Heart right ventricle (tissue), 16 donors: Measurements from ENCODE around the gene PPT2. TPM values are rescaled to one million over a fixed set of nuclear protein-coding genes. Genes with fewer than 3 reads are reported as not detected.

Experiments used
- ATAC-seq, 8 donors: fragments of 200-7000 bp; cut with Tn5 transposase; one replicate each; pipeline ENCODE4 v1.9.1; 2020; ENCODE audit warnings: mild to moderate bottlenecking in 8 of 8, moderate library complexity in 8 of 8, moderate number of reproducible peaks in 1 of 8
- DNase-seq, 2 donors: peaks; one replicate each; pipeline ENCODE4 v3.0.0-alpha.2; 2020
- H3K27ac ChIP-seq, 10 donors: fragments of 200-600 bp; sonication (generic) in 2 of 10; one replicate each; pipeline versions ENCODE4 v1.5.0 to v1.8.0; 2020 to 2022; ENCODE audit warnings: mild to moderate bottlenecking in 3 of 10
- H3K27me3 ChIP-seq, 7 donors: fragments of 200-600 bp; one replicate each; pipeline ENCODE4 v1.8.0; 2021 to 2022; ENCODE audit warnings: mild to moderate bottlenecking in 2 of 7
- H3K36me3 ChIP-seq, 9 donors: fragments of 200-600 bp; sonication (generic) in 1 of 9; one replicate each; pipeline versions ENCODE4 v1.5.0 to v1.8.0; 2020 to 2022; ENCODE audit warnings: mild to moderate bottlenecking in 2 of 9
- H3K4me1 ChIP-seq, 9 donors: fragments of 200-600 bp; sonication (generic) in 1 of 9; one replicate each; pipeline versions ENCODE4 v1.5.0 to v1.8.0; 2020 to 2022; ENCODE audit warnings: mild to moderate bottlenecking in 4 of 9
- H3K4me3 ChIP-seq, 10 donors: fragments of 200-600 bp; sonication (generic) in 2 of 10; one replicate each; pipeline versions ENCODE4 v1.5.0 to v1.8.0; 2020 to 2022; ENCODE audit warnings: mild to moderate bottlenecking in 7 of 10, moderate library complexity in 2 of 10
- H3K9me3 ChIP-seq, 11 donors: fragments of 200-600 bp in 10 of 11; sonication (generic) in 2 of 11; one replicate each; pipeline versions ENCODE4 v1.5.0 to v1.8.0; 2013 to 2022; ENCODE audit warnings: mild to moderate bottlenecking in 2 of 11, control low read depth in 1 of 11, moderate library complexity in 1 of 11
- WGBS, 2 donors: extraction: QIAGEN DNeasy Blood & Tissue Kit; methylation state at CpG; one replicate each; pipeline ENCODE4 v1.1.7; 2013; ENCODE audit warnings: inconsistent platforms in 1 of 2; 5-methylcytosine and 5-hydroxymethylcytosine counted together
- intact Hi-C, 10 donors: fragments of 100-400 bp; cut with DNase I; formaldehyde crosslinking; loops; one replicate each; pipeline versions ENCODE4 v1.11.1 to v1.14.2; 2022
- polyA plus RNA-seq, 2 donors: library from polyadenylated mRNA; stranded (reverse); fragments of 200-250 nt; gene quantifications; one replicate each; pipeline ENCODE4 v1.2.3, GENCODE V29; 2013
- total RNA-seq, 10 donors: library from RNA; stranded (reverse); fragmentation: NEBNext Ultra II Directional in 3 of 10; extraction: Animal tissue kit (Norgen Biotek cat#: 25700) in 3 of 10; gene quantifications; one replicate each; pipeline versions ENCODE4 v1.2.1 to v1.2.4, GENCODE V29; 2021 to 2023
- TF ChIP-seq, protein P1 (sequence below), 9 donors: fragments of 200-600 bp; sonication (generic) in 2 of 9; IDR thresholded peaks; one replicate each; pipeline versions ENCODE4 v1.5.0 to v1.8.0; 2021 to 2022; ENCODE audit warnings: antibody characterized with exemption in 9 of 9, mild to moderate bottlenecking in 5 of 9, moderate library complexity in 1 of 9
- donor health status: Arrhythmogenic right ventricular cardiomyopathy.
- donor health status: ischemic (EF 13 %, LVEDD 7.1; RV severe dilation, severe dysfunction).
- donor health status: healthy with polysubstance abuse.
- donor health status: DM: no; HTN: yes; CAD: no.
- donor health status: DM: no; HTN: no; CAD: no.
- donor health status: ischemic (EF 25% LVEDD 6.9; RV normal size, moderate dysfunction).
- donor health status: ischemic (EF 25% LVEDD 5.7; RV mildly dilated, moderate dysfunction).
- donor health status: healthy.
- donor health status: DM: yes; HTN: yes; CAD: no.
- donor health status: Ischemic cardiomyopathy.
- donor health status: ischemic (EF 35%, LVEDD 5.7; RV mildly dilated, moderate dysfunction).
- donor health status: nonischemic (EF 11% LVEDD 7.7; RV severe dilation, severe dysfunction).
- donor health status: DM: yes; HTN: yes; CAD: no.
- donor health status: PGD.
- donor health status: ischemic (EF 29% LVEDD 5.4; RV normal size, mild dysfunction).
- donor health status: nonischemic (EF 23%, LVEDD 6.1; RV moderate dilation, normal function).

The PPT2 gene
- total and polyA plus RNA-seq, 12 donors = 16.8 to 31.8 (median 22.2) TPM

GRCh38 chr6:32188381-32189068, 34.6 kb downstream of the PPT2 start:
- Histone ChIP-seq H3K36me3 (peaks cover 0 to 36% (median 15%) of the 10 kb centered on the region in 9 donors), H3K4me1 (peaks cover 19 to 87% (median 76%) of the 10 kb centered on the region in 9 donors), H3K27me3 (no peaks in the 10 kb centered on the region), H3K4me3 (peak overlapping the region; percentile 44 to 85 (median 80)), H3K27ac (peak overlapping the region; percentile 71 to 99 (median 98)), H3K9me3 (no peaks in the 10 kb centered on the region)
- WGBS, 2 donors = 16% methylated on average over 11 to 13 of the region's 13 CpGs
- TF ChIP-seq, protein P1, sequence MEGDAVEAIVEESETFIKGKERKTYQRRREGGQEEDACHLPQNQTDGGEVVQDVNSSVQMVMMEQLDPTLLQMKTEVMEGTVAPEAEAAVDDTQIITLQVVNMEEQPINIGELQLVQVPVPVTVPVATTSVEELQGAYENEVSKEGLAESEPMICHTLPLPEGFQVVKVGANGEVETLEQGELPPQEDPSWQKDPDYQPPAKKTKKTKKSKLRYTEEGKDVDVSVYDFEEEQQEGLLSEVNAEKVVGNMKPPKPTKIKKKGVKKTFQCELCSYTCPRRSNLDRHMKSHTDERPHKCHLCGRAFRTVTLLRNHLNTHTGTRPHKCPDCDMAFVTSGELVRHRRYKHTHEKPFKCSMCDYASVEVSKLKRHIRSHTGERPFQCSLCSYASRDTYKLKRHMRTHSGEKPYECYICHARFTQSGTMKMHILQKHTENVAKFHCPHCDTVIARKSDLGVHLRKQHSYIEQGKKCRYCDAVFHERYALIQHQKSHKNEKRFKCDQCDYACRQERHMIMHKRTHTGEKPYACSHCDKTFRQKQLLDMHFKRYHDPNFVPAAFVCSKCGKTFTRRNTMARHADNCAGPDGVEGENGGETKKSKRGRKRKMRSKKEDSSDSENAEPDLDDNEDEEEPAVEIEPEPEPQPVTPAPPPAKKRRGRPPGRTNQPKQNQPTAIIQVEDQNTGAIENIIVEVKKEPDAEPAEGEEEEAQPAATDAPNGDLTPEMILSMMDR (IDR thresholded peaks at IDR 0.05) = no peak
- DNase-seq (no peak), ATAC-seq (no peak)
- intact Hi-C loops = no loop called here

DNA sequence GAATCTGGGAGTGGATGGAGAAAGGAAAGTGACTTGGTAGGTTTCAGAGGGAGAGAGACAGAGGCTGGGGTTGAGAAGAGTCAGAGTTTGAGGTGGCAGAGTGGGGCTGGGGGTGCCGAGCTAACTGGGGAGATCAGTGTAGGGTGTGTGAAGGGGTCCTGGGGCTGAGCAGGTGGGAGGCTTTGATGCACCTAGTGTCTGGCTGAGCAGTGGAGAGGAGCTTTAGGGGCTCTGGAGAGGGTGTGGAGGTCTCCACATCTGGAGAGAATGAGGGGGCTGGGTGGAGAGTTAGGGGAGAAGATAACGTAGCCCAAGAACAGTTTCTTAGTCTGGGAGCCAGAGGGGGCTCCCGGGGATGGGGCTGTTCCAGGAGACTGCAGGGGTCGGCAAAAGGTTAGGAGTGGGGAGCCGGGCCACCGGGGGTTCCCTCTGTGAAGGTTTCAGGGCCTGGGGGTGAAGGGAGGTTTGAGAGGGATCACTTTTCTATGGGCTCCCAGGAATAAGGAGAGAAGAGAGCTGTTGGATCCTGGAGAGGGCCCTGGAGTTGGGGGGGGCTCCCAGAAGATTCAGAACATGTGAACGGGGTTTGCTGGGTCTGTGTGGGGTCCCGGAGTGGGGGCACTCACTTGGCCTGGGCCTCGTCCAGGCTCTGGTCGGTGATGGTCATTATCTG, 35.3 kb downstream of the PPT2 start:
- peaks cover 0 to 36% (median 15%) of the 10 kb centered on the region in 9 donors for H3K36me3 ChIP-seq
- DNase-seq = no peak
- H3K9me3 ChIP-seq = no peaks in the 10 kb centered on the region
- intact Hi-C loops = no loop called here
- 2 to 4% methylated on average over 10 of the region's 10 CpGs for WGBS, 2 donors
- H3K4me3 ChIP-seq = peak overlapping the region; percentile 44 to 85 (median 80)
- peaks cover 15 to 86% (median 74%) of the 10 kb centered on the region in 9 donors for H3K4me1 ChIP-seq
- no peaks in the 10 kb centered on the region for H3K27me3 ChIP-seq
- TF ChIP-seq, protein P1 (IDR thresholded peaks at IDR 0.05) = no peak
- peak overlapping the region; percentile 71 to 99 (median 98) for H3K27ac ChIP-seq
- peak in 3 of 8 donors; percentile 0 to 8 (median 2) for ATAC-seq

DNA sequence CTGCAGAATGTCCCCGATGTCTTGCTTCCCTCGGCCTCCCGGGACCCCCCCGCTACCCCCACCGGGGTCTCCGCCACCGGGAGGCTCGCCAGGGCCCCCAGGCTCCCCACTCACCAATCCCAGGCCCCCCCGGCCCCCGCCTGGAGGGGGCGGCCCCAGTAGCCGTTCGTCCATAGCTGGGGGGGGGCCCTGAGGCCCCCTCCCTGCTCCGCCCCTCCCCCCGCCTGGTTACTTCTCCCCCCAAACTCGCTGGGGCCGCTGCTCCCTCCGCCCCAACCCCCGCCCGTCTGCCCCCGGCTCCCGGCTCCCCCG, 35.8 kb downstream of the PPT2 start:
- DNase-seq = peak in 1 of 2 donors; percentile 51
- H3K27me3 ChIP-seq = no peaks in the 10 kb centered on the region
- H3K9me3 ChIP-seq = no peaks in the 10 kb centered on the region
- H3K36me3 ChIP-seq = peaks cover 0 to 40% (median 15%) of the 10 kb centered on the region in 9 donors
- WGBS, 2 donors = 14 to 18% methylated on average over 18 to 22 of the region's 23 CpGs
- TF ChIP-seq, protein P1 (IDR thresholded peaks at IDR 0.05) = no peak
- ATAC-seq = peak in 7 of 8 donors; percentile 0 to 15 (median 2)
- peak overlapping the region; percentile 71 to 99 (median 98) for H3K27ac ChIP-seq
- peaks cover 13 to 86% (median 74%) of the 10 kb centered on the region in 9 donors for H3K4me1 ChIP-seq
- intact Hi-C loops = loop anchor here in 2 of 10 donors (5.0 kb wide), 1 partner anchor 62 kb away; the partner anchor contains the start of gene ATF6B (in 2 of the 2)
- H3K4me3 ChIP-seq = peak overlapping the region; percentile 44 to 85 (median 80)

DNA sequence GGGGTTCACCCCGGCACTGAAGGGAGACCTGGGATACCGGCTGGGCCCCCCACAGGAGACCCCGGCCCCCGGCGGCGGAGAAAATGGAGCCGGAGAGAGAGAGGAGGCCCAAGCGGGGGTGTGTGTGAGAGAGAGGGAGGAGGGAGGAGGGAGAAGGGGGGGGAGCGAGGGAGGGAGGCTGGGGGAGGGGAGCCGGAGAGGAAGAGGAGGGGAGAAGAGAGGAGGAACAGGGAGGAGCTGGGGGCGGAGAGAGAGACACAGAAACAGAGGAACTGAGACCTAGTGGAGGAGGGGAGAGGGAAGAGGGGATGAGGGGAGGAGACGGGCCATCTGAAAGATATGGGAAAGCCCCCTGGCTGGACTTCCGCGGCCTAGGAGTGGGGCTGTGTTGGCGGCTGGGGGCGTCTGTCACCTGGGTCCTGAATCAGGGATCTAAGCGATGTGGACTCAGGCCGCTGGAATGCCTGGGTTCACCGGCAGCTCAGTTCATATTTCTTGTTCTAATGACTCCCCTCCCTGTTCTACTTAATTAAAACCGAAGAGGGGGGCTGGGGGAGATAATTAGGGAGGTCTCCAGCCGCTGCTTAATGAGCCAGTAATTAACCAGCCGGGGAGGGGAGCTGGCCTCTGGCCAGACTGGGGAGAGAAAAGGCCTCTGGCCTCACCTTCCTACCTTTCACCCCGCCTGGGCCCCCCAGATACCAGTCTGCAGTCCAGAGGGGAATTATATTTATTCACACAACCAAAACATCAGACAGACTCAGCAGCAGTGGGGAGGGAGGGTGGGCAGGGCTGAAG, 36.3 kb downstream of the PPT2 start, which contains the start of gene PBX2:
PBX2 (minus strand) TSS at position 149 of the 798 bp plus-strand sequence. CDS start 287 bp downstream, outside the sequence.
- H3K27me3 ChIP-seq = no peaks in the 10 kb centered on the region
- no peaks in the 10 kb centered on the region for H3K9me3 ChIP-seq
- DNase-seq = peak; percentile 86 to 98
- H3K4me3 ChIP-seq = peak within 1 kb of the TSS; percentile 50 to 85 (median 80)
- intact Hi-C loops = loop anchor here in 2 of 10 donors (5.0 kb wide), 1 partner anchor 63 kb away; the partner anchor contains the start of gene ATF6B (in 2 of the 2)
- TF ChIP-seq, protein P1 (IDR thresholded peaks at IDR 0.05) = no peak
- peaks cover 13 to 86% (median 74%) of the 10 kb centered on the region in 9 donors for H3K4me1 ChIP-seq
- H3K36me3 ChIP-seq = peaks cover 0 to 41% (median 15%) of the 10 kb centered on the region in 9 donors
- WGBS, 2 donors = 1 to 2% methylated on average over 21 of the region's 23 CpGs
- ATAC-seq = peak; percentile 69 to 85 (median 78)
- H3K27ac ChIP-seq = peak within 1 kb of the TSS; percentile 71 to 99 (median 98)
